ENCODE results near the gene CPT1B.

- no peak for TF ChIP-seq FOS (IDR thresholded peaks at IDR 0.05; ENCODE audit: borderline replicate concordance, extremely low read depth, insufficient read length)
- TF ChIP-seq, protein P1, sequence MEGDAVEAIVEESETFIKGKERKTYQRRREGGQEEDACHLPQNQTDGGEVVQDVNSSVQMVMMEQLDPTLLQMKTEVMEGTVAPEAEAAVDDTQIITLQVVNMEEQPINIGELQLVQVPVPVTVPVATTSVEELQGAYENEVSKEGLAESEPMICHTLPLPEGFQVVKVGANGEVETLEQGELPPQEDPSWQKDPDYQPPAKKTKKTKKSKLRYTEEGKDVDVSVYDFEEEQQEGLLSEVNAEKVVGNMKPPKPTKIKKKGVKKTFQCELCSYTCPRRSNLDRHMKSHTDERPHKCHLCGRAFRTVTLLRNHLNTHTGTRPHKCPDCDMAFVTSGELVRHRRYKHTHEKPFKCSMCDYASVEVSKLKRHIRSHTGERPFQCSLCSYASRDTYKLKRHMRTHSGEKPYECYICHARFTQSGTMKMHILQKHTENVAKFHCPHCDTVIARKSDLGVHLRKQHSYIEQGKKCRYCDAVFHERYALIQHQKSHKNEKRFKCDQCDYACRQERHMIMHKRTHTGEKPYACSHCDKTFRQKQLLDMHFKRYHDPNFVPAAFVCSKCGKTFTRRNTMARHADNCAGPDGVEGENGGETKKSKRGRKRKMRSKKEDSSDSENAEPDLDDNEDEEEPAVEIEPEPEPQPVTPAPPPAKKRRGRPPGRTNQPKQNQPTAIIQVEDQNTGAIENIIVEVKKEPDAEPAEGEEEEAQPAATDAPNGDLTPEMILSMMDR (IDR thresholded peaks at IDR 0.05 in 2 of 3, conservative IDR thresholded peaks at IDR 0.05 in 1 of 3; ENCODE audit: control insufficient read depth in 2 of 3, extremely low read depth in 1 of 3, insufficient read depth in 1 of 3, low read depth in 3 of 3, low read length in 3 of 3): no peak
These were observed 55.3 kb downstream of the CPT1B start for GRCh38 chr22:50522806-50523438.
